SK-N-SH treated with all-trans-retinoic acid at 6 μM for 48 hours (cell line): Measurements from ENCODE around the gene PDGFD.

Experiments
- ARNTL ChIP-seq: fragments of 450-650 bp; formaldehyde crosslinking; IDR thresholded peaks from 2 replicates; pipeline ENCODE4 v1.5.0; 2020; ENCODE audit warnings: low read depth, mild to moderate bottlenecking, moderate library complexity, borderline replicate concordance
- BACH2 ChIP-seq: fragments of 250-450 bp; sonication (Bioruptor Pico); IDR thresholded peaks from 2 replicates; pipeline ENCODE4 v1.9.0; 2021; ENCODE audit warnings: mild to moderate bottlenecking, borderline replicate concordance
- CREB5 ChIP-seq: fragments of 250-450 bp; sonication (Bioruptor Pico); IDR thresholded peaks from 2 replicates; pipeline ENCODE4 v1.5.1; 2020; ENCODE audit warnings: low read depth, mild to moderate bottlenecking, moderate library complexity
- CSDC2 ChIP-seq: fragments of 250-450 bp; sonication (Bioruptor Pico); IDR thresholded peaks from 2 replicates; pipeline ENCODE4 v1.5.0; 2020; ENCODE audit warnings: mild to moderate bottlenecking, moderate library complexity
- GLIS3 ChIP-seq: fragments of 250-450 bp; sonication (Bioruptor Pico); IDR thresholded peaks from 2 replicates; pipeline ENCODE4 v1.5.0; 2020; ENCODE audit warnings: mild to moderate bottlenecking, moderate library complexity
- RARB ChIP-seq: fragments of 250-450 bp; sonication (Bioruptor Pico); IDR thresholded peaks from 2 replicates; pipeline ENCODE4 v1.8.0; 2021; ENCODE audit warnings: mild to moderate bottlenecking, moderate library complexity
- SNAI2 ChIP-seq: fragments of 250-450 bp; sonication (Bioruptor Pico); IDR thresholded peaks from 2 replicates; pipeline ENCODE4 v1.5.0; 2020; ENCODE audit warnings: mild to moderate bottlenecking, moderate library complexity
- TOX ChIP-seq: fragments of 250-450 bp; sonication (Bioruptor Pico); IDR thresholded peaks from 2 replicates; pipeline ENCODE4 v1.8.0; 2021; ENCODE audit warnings: mild to moderate bottlenecking, moderate library complexity, borderline replicate concordance
- ZC3H10 ChIP-seq: fragments of 250-450 bp; sonication (Bioruptor Pico); IDR thresholded peaks from 2 replicates; pipeline ENCODE4 v1.5.1; 2021; ENCODE audit warnings: mild to moderate bottlenecking, moderate library complexity
- ZFP30 ChIP-seq: fragments of 450-650 bp; formaldehyde crosslinking; IDR thresholded peaks from 2 replicates; pipeline ENCODE4 v1.5.0; 2022; ENCODE audit warnings: mild to moderate bottlenecking, moderate library complexity
- ZNF565 ChIP-seq: fragments of 450-650 bp; formaldehyde crosslinking; conservative IDR thresholded peaks from 2 replicates; pipeline ENCODE4 v1.5.0; 2020; ENCODE audit warnings: low read depth, mild to moderate bottlenecking, moderate library complexity
- ZNF8 ChIP-seq: fragments of 450-650 bp; formaldehyde crosslinking; IDR thresholded peaks from 2 replicates; pipeline ENCODE4 v1.5.0; 2020; ENCODE audit warnings: mild to moderate bottlenecking, moderate library complexity
- TF ChIP-seq, protein P1 (sequence below): fragments of 250-450 bp; sonication (Bioruptor Pico); IDR thresholded peaks from 2 replicates; pipeline ENCODE4 v1.5.0; 2020; ENCODE audit warnings: mild to moderate bottlenecking, moderate library complexity
- TF ChIP-seq, protein P2 (sequence below): fragments of 250-450 bp; sonication (Bioruptor Pico); IDR thresholded peaks from 2 replicates; pipeline ENCODE4 v1.8.0; 2020; ENCODE audit warnings: mild to moderate bottlenecking, moderate library complexity, borderline replicate concordance

GRCh38 chr11:104009744-104010143 is 154.2 kb downstream of the PDGFD start:
- TF ChIP-seq TOX (no peak), ZFP30 (no peak), GLIS3 (CRISPR knock-in tag) (no peak), RARB (CRISPR knock-in tag) (no peak), SNAI2 (CRISPR knock-in tag) (no peak), CREB5 (CRISPR knock-in tag) (no peak), ZC3H10 (no peak), BACH2 (CRISPR knock-in tag) (no peak), ARNTL (no peak), CSDC2 (no peak), ZNF8 (CRISPR knock-in tag) (no peak), ZNF565 (no peak)
- TF ChIP-seq, protein P1, sequence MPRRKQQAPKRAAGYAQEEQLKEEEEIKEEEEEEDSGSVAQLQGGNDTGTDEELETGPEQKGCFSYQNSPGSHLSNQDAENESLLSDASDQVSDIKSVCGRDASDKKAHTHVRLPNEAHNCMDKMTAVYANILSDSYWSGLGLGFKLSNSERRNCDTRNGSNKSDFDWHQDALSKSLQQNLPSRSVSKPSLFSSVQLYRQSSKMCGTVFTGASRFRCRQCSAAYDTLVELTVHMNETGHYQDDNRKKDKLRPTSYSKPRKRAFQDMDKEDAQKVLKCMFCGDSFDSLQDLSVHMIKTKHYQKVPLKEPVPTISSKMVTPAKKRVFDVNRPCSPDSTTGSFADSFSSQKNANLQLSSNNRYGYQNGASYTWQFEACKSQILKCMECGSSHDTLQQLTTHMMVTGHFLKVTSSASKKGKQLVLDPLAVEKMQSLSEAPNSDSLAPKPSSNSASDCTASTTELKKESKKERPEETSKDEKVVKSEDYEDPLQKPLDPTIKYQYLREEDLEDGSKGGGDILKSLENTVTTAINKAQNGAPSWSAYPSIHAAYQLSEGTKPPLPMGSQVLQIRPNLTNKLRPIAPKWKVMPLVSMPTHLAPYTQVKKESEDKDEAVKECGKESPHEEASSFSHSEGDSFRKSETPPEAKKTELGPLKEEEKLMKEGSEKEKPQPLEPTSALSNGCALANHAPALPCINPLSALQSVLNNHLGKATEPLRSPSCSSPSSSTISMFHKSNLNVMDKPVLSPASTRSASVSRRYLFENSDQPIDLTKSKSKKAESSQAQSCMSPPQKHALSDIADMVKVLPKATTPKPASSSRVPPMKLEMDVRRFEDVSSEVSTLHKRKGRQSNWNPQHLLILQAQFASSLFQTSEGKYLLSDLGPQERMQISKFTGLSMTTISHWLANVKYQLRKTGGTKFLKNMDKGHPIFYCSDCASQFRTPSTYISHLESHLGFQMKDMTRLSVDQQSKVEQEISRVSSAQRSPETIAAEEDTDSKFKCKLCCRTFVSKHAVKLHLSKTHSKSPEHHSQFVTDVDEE = no peak
- TF ChIP-seq, protein P2, sequence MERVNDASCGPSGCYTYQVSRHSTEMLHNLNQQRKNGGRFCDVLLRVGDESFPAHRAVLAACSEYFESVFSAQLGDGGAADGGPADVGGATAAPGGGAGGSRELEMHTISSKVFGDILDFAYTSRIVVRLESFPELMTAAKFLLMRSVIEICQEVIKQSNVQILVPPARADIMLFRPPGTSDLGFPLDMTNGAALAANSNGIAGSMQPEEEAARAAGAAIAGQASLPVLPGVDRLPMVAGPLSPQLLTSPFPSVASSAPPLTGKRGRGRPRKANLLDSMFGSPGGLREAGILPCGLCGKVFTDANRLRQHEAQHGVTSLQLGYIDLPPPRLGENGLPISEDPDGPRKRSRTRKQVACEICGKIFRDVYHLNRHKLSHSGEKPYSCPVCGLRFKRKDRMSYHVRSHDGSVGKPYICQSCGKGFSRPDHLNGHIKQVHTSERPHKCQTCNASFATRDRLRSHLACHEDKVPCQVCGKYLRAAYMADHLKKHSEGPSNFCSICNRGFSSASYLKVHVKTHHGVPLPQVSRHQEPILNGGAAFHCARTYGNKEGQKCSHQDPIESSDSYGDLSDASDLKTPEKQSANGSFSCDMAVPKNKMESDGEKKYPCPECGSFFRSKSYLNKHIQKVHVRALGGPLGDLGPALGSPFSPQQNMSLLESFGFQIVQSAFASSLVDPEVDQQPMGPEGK (CRISPR knock-in tag) = no peak
